Measurements from ENCODE around the gene BTBD7. TPM values are rescaled to one million over a fixed set of nuclear protein-coding genes. Genes with fewer than 3 reads are reported as not detected.
A peak's percentile ranks its signal among the peaks of the same experiment; 100 is the strongest.

The BTBD7 gene
- total RNA-seq, 2 experiments from 2014 or later, result 12.5 to 12.6 TPM

GRCh38 chr14:93379831-93380230 lies 47.0 kb upstream of the BTBD7 start:
- no peak overlapping the region for H3K4me3 Mint-ChIP-seq
- POLR2A ChIA-PET, result no interaction called here
- H3K27me3 Mint-ChIP-seq, result peaks cover 48% of the 10 kb centered on the region

GRCh38 chr14:93375673-93376156 lies 42.9 kb upstream of the BTBD7 start:
- H3K4me1 ChIP-seq (ENCODE audit: insufficient read depth, low read length), result no peaks in the 10 kb centered on the region
- CTCF ChIA-PET, result no interaction called here

More at GRCh38 chr14:93379831-93380230, 47.0 kb upstream of the BTBD7 start:
- CTCF ChIA-PET, result no interaction called here
- Histone ChIP-seq H3K4me3 (ENCODE audit: low read length) (no peak overlapping the region), H3K36me3 (ENCODE audit: insufficient read depth, low read length) (no peaks in the 10 kb centered on the region), H3K27me3 (ENCODE audit: control insufficient read depth in 1 of 2, insufficient read depth in 2 of 2, low read length in 2 of 2) (peaks cover 0 to 9% of the 10 kb centered on the region in 2 experiments), H3K27ac (ENCODE audit: low read depth in 1 of 2, low read length in 2 of 2) (no peak overlapping the region), H3K4me1 (ENCODE audit: insufficient read depth, low read length) (no peaks in the 10 kb centered on the region), H3K9me3 (ENCODE audit: control insufficient read depth in 1 of 2, insufficient read depth in 1 of 2, low read length in 2 of 2) (no peaks in the 10 kb centered on the region)
- intact Hi-C loops (cut with DNase I, micrococcal nuclease), result no loop called here
- Mint-ChIP-seq H3K36me3 (ENCODE audit: low read depth) (no peaks in the 10 kb centered on the region), H3K4me1 (ENCODE audit: low read depth) (no peaks in the 10 kb centered on the region), H3K9me3 (peaks cover 7% of the 10 kb centered on the region), H3K27ac (no peak overlapping the region)
- ATAC-seq (ENCODE audit: poor library complexity) (no peak), DNase-seq (peak in 2 of 14 experiments; percentile 10 to 16)
- TF ChIP-seq, protein P1, sequence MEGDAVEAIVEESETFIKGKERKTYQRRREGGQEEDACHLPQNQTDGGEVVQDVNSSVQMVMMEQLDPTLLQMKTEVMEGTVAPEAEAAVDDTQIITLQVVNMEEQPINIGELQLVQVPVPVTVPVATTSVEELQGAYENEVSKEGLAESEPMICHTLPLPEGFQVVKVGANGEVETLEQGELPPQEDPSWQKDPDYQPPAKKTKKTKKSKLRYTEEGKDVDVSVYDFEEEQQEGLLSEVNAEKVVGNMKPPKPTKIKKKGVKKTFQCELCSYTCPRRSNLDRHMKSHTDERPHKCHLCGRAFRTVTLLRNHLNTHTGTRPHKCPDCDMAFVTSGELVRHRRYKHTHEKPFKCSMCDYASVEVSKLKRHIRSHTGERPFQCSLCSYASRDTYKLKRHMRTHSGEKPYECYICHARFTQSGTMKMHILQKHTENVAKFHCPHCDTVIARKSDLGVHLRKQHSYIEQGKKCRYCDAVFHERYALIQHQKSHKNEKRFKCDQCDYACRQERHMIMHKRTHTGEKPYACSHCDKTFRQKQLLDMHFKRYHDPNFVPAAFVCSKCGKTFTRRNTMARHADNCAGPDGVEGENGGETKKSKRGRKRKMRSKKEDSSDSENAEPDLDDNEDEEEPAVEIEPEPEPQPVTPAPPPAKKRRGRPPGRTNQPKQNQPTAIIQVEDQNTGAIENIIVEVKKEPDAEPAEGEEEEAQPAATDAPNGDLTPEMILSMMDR (IDR thresholded peaks at IDR 0.05), result no peak

DNA sequence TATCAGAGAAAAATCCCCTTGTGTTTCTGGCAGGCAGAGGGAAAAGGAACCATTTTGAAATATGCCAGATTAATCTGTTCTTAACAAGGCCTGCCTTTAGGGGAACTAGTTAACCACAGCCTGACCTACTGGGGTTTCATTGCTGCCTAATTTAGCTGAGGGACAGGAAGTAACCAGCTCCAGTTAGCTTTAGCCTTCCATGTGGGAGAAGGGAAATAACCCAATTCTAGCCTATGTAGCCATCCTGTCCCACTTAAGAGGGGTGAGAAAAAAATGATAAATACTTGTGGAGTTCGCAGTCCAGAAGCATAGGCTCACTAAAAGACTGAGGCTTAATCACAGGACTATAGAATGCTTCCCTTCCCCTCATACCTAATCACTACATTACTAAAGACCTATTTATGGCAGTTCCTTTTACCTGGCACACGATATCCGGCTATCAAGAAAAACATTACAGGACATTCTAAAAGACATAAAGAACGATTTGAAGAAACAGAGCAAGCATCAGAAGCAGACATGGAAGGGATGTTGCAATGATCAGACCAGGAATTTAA lies 37.0 kb upstream of the BTBD7 start:
- Histone ChIP-seq H3K36me3 (ENCODE audit: insufficient read depth, low read length) (no peaks in the 10 kb centered on the region), H3K4me1 (ENCODE audit: insufficient read depth, low read length) (no peaks in the 10 kb centered on the region), H3K9me3 (ENCODE audit: control insufficient read depth in 1 of 2, insufficient read depth in 1 of 2, low read length in 2 of 2) (no peaks in the 10 kb centered on the region), H3K4me3 (ENCODE audit: low read length) (no peak overlapping the region), H3K27ac (ENCODE audit: low read depth in 1 of 2, low read length in 2 of 2) (no peak overlapping the region), H3K27me3 (ENCODE audit: control insufficient read depth in 1 of 2, insufficient read depth in 2 of 2, low read length in 2 of 2) (peaks cover 0 to 3% of the 10 kb centered on the region in 2 experiments)
- H3K36me3 Mint-ChIP-seq (ENCODE audit: low read depth), result no peaks in the 10 kb centered on the region
- H3K4me1 Mint-ChIP-seq (ENCODE audit: low read depth), result no peaks in the 10 kb centered on the region
- H3K27me3 Mint-ChIP-seq, result peaks cover 16% of the 10 kb centered on the region
- DNase-seq, result peak in 3 of 14 experiments; percentile 11 to 34 (median 31)
- ATAC-seq (ENCODE audit: poor library complexity), result no peak
- POLR2A ChIA-PET, result no interaction called here
- H3K4me3 Mint-ChIP-seq, result no peak overlapping the region
- TF ChIP-seq, protein P1 (IDR thresholded peaks at IDR 0.05), result no peak
- H3K9me3 Mint-ChIP-seq, result peaks cover 5% of the 10 kb centered on the region
- intact Hi-C loops (cut with DNase I, micrococcal nuclease), result no loop called here
- CTCF ChIA-PET, result no interaction called here
- no peak overlapping the region for H3K27ac Mint-ChIP-seq

More at GRCh38 chr14:93375673-93376156, 42.9 kb upstream of the BTBD7 start:
- H3K27me3 Mint-ChIP-seq, result peaks cover 29% of the 10 kb centered on the region
- H3K27ac Mint-ChIP-seq, result no peak overlapping the region
- peaks cover 0 to 5% of the 10 kb centered on the region in 2 experiments for H3K27me3 ChIP-seq (ENCODE audit: control insufficient read depth in 1 of 2, insufficient read depth in 2 of 2, low read length in 2 of 2)
- POLR2A ChIA-PET, result no interaction called here
- no peaks in the 10 kb centered on the region for H3K36me3 ChIP-seq (ENCODE audit: insufficient read depth, low read length)
- ATAC-seq (ENCODE audit: poor library complexity) (no peak), DNase-seq (peak in 2 of 14 experiments; percentile 52 to 57)
- no peak overlapping the region for H3K4me3 ChIP-seq (ENCODE audit: low read length)
- H3K4me3 Mint-ChIP-seq, result no peak overlapping the region
- H3K9me3 Mint-ChIP-seq, result peaks cover 5% of the 10 kb centered on the region
- intact Hi-C loops (cut with DNase I, micrococcal nuclease), result no loop called here
- no peaks in the 10 kb centered on the region for H3K4me1 Mint-ChIP-seq (ENCODE audit: low read depth)
- no peak overlapping the region for H3K27ac ChIP-seq (ENCODE audit: low read depth in 1 of 2, low read length in 2 of 2)
- TF ChIP-seq, protein P1 (IDR thresholded peaks at IDR 0.05), result no peak
- H3K36me3 Mint-ChIP-seq (ENCODE audit: low read depth), result no peaks in the 10 kb centered on the region
- no peaks in the 10 kb centered on the region for H3K9me3 ChIP-seq (ENCODE audit: control insufficient read depth in 1 of 2, insufficient read depth in 1 of 2, low read length in 2 of 2)
